ENCODE data around the gene SKA1.
A peak's percentile ranks its signal among the peaks of the same experiment; 100 is the strongest.

Gene SKA1, protein sequence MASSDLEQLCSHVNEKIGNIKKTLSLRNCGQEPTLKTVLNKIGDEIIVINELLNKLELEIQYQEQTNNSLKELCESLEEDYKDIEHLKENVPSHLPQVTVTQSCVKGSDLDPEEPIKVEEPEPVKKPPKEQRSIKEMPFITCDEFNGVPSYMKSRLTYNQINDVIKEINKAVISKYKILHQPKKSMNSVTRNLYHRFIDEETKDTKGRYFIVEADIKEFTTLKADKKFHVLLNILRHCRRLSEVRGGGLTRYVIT

DNA sequence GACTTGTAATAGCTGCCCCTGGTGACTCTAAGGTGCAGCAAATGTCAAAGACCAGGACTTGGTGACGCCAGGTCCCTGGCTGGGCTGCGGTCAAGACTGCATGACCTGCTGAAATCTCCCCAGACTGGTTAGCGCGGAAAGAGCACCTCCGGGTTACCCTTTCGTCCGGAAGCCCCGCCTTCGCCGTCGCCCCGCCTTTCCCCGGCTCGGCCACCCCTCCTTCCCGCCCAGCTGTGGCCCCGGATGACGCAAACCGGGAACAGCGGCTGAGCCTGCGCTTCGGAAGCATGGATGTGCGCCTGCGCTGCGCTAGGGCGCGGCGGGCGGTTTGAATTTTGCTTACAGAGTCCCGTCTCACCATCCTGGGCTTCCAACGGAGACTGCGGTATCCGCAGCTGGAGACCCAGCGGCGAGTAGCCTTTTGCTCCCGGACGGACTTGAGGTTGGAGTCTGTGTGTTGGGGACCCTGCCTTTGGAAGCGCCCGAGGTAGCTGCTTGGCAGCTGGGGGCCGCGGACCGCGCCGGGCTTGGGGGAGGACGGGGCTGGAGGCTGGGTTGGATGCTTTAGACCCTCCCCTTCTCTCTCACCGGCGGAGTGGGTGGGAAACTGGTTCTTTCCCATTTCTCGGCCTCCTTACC lies at the start of gene SKA1:
Gene SKA1 (plus strand): TSS at position 294 of the 639 bp plus-strand sequence. CDS start 785 bp downstream, outside the sequence.
- peak; percentile 91 for DNase-seq

DNA sequence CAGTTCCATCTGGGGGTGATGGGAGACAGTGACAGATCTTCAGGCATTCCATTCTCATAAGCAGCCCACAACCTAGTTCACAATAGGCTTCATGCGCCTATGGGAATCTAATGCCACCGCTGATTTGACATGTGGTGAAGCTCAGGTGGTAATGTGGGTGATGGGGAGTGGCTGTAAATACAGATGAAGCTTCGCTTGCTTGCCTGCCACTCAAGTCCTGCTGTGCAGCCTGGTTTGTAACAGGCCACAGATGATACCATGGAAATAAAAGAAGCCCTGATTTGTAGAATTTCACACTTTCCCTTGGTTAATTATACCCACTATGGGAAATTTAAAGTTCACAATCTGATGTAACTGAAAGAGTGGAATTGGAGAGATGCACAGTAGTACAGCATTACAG lies 46.9 kb upstream of the SKA1 start:
- DNase-seq = no peak

DNA sequence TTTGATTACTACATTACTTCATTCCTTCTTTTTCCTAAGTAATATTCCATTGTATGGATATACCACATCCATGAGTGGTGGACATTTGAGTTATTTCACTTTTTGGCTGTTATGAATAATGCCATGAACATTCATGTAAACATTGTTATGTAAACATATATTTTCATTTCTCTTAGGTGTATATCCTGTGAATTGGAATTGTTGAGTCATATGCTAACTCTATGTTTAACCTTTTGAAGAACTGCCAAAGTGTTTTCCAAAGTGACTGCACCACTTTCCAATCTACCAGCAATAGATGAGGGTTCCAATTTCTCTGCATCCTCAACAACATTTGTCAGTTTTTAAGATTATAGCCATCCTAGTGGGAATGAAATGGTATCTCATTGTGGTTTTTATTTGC lies 44.7 kb upstream of the SKA1 start:
- DNase-seq = no peak

DNA sequence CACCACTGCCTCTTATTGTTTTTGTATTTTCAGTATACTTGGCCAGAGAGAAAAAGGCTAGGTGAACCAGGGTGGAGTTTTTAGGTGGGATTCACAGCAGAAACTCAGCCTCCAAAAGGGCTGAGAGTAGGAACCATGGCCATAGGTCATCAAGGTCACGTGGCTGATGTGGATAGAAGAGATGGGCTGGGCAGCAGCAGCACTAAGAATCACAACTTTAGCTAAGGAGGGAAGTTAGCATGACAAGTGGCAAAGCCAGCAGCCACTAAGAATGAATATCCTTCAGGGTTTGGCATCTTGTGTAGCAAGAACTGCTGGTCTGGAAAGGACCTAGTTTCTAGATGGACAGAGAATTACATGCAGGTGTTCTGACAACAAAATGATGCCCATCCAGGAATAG lies 43.2 kb upstream of the SKA1 start:
- DNase-seq = no peak

DNA sequence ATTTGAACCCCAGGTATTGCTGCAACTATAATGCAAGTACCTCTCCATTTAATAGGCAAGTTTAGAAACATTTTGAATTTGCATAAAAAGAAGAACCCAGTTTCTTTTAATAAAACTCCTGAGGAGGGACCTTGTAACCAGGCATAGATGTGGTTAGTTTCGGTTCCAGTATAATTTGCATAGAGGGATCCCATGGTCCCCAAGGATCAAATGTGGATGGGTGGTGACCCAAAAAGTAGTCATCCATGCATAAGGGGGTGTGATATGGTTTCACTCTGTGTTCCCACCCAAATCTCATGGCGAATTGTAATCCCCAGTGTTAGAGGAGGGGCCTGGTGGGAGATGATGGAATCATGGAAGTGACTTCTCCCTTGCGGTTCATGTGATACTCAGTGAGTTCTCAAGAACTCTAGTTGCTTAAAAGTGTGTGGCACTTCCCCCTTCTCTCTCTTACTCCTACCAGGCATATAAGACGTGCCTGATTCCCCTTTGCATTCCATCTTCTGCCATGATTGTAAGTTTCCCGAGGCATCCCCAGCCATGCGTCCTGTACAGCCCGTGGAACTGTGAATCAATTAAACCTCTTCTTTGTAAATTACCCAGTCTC lies 40.2 kb upstream of the SKA1 start:
- DNase-seq = no peak

DNA sequence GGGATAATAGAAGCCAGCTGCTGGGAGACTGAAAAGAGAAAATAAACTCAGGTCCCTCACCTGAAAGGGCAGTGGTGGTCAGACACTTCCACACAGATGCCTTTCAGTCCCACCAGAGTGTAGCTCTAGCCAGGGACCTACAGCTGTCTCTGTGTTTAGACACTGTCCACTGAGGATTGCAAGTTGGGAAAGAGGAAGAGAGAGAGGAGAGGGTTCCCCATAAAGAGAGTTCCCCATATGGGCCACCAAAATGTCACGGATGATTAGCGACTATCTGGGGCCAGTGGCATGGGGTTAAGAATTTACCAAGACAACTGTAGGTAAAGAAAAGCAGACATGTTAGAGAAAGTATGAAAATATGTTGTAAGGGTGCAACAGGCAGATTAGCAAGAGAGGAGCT lies 36.7 kb upstream of the SKA1 start:
- DNase-seq = no peak

DNA sequence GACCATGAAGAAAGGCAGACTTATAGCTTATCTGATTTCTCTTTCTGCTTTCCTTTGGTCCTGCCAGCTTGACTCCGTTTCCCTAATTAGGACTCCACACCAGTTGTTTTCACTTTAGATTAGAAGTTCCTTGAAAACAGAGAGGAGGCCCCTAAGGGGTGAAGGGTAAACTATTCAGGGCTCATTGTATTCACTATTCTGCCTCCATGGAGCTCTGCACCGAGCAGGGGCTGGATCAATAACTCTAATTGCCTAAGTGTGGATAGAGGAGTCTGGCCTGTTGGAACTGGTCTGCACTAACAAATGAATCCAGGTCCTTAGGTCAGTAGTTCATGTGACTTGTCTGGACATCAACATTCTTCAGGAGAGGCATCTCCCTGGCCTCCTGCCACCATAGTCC lies 36.1 kb upstream of the SKA1 start:
- no peak for DNase-seq

DNA sequence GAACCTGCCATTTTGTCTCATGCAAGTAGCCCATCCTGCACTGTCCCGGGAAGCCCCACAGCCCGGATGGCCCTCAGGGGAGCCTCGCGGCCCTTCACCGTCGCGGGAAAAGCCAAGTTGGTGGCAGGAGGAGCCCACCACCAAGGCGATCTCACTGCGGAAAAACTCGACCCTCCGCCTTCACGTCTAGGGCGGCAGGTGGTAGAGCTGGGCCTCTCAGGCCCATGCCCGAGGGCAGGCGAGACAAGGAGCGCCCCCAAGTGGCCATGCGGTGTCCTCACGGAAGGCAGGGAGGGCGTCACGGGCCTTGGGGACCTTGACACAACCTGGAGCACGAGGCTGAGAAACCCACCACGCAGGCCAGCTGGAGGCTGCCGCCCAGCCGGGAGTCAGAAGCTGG lies 34.8 kb upstream of the SKA1 start:
- DNase-seq = no peak

DNA sequence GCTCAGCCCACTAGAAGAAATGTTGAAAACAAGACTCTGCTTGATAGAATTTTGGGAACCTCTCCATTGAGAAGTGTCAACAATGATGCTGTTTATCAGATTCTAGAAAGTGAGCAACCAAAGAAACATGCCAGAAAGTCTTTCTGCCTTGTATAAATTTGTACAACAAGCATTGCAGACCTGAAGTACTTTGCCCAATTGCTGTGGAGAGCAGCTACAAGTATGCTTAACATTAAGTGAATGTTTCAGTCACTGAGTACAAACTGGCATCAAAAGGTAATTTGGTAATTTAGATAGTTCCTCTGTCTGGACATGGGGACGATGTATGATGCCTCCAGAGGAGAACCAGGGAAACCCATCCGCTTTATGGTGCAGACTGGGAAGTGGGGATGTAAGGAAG lies 33.4 kb upstream of the SKA1 start:
- DNase-seq = no peak

DNA sequence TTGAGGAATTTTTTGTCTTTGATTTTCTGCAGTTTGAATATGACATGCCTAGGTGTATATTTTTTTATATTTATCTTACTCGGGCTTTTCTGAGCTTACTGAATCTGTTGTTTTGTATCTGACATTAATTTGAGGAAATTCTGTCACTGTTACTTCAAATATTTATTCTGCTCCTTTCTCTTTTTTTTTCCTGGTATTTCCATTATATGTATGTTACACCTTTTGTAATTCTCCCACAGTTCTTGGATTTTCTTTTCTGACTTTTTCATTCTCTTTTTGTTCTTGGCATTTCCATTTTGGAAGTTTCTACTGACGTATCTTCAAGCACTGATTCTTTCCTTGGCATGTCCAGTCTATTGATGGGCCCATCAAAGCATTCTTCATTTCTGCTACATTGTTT lies 24.1 kb upstream of the SKA1 start:
- no peak for DNase-seq

DNA sequence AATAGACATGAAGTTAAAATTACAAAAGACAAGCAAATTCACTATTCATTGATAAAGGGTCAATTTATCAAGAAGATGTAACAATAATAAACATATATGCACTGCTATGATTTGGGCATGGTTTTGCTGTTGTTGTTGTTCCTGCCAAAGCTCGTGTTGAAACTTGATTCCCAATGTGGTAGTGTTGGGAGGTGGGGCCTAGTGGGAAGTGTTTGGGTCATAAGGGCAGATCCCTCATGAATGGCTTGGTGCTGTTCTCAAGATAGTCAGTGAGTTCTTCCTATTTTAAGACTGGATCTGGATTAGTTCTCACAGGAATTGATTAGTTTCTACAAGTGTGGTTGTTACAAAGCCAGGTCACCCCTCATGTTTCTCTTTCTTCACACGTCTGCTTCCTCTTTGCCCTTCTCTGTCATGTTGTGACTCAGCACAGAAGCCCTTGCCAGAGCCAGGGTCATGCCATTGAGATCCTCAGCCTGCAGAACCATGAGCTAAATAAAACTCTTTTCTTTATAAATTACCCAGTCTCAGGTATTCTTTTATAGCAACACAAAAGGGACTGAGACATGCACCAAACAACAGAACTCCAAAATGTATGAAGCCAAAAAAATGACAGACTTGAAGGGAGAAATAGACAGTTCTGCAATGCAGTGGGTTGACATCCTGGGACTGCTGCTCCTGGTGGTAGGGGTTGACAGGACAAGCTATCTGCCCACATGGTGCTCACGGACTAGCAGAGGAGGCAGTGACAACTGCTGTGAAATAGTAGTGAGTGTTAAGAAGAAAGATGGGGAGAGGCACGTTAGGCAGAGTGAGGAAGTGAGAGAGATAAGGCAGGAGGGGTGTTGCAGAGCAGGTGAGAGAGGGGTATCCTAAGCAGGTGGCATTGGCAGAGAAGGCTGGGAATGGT lies 18.6 kb upstream of the SKA1 start:
- no peak for DNase-seq

DNA sequence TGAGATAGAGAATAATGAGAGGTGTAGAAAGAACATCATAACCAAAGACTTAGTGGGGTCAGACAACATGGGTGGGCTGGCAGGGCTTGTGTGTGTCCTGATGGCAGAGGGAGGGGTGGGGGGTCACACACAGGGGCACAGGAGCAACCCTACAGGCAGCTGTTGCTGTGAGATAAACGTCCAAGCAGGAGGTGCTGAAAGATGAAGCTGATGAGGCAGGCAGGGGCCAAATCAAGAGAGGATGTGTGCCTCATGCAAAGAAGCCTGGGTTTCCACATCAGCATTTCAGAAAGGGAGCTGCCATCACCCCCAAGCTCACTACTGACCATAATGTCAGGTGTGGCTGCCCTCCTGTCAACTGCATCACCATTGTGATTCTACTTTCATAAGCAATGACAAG lies 16.0 kb upstream of the SKA1 start:
- DNase-seq = no peak

DNA sequence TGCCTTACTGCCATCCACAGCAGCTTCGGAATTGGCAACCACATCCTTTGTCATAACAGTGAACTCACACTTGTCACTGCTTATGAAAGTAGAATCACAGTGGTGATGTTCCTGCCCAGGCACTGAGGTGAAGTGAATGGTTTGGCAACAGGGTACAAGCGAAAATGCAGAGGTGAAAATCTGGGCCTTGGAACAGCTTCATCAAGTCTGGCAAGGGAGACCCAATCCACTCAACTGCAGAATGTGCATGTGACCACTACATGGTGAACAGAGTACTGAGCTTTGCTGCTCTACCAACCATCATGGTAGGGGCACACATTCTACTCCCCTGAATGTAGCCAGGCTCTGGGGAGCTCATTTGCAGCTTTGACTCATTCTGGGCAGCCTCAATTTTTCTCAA lies 15.0 kb upstream of the SKA1 start:
- DNase-seq = no peak

DNA sequence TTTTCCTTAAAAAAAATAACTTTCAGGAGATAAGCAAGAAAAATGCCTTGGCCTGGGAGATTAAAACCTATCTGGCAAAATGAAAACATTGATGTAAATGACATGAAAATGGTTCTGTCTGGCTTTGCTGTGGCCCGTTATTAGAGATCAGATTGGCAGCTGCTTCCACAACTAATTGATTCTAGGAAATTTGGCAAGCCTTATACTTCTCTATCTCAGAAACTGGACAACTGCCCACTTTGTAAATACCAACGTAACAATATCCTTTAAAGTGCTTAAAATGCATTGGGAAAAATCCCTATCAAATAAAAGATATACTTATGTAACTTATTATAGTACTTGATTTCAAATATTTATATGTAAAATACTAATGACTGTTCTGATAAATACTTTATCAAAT lies 14.2 kb upstream of the SKA1 start:
- no peak for DNase-seq

DNA sequence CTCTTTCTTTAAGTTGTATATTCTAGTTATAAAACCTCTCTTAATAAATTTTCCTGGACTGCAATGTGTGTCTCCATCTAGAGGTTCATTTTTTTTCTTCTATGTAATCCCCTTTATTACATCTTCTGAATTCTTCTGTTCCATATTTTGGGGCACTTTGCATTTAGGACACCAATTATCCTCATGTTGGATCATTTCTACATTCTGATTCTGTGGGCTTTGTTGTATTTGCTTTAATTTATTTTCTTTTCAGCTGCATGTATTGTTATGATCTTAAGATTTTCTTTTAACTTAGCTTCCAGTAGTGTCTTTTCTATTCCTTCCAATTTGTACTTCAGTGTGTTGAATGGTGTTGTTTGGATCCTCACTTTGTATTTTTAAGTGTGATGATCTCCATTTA lies 5.2 kb upstream of the SKA1 start:
- no peak for DNase-seq

DNA sequence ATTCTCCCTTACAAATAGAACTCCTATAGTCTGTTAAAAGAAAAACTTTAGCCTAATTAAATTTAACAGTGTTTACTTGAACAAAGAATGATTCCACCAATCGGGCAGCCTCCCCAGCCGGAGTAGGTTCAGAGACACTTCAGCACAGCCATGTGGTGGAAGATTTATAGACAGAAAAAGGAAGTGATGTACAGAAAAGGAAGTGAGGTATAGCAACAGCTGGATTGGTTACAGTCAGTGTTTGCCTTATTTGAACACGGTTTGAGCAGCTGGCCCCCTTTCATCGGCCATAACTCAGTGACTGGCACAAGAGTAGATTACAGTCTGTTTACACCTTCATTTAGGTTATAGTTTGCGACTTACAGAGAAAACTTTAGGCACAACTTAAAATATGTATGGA lies 2.1 kb upstream of the SKA1 start:
- no peak for DNase-seq

DNA sequence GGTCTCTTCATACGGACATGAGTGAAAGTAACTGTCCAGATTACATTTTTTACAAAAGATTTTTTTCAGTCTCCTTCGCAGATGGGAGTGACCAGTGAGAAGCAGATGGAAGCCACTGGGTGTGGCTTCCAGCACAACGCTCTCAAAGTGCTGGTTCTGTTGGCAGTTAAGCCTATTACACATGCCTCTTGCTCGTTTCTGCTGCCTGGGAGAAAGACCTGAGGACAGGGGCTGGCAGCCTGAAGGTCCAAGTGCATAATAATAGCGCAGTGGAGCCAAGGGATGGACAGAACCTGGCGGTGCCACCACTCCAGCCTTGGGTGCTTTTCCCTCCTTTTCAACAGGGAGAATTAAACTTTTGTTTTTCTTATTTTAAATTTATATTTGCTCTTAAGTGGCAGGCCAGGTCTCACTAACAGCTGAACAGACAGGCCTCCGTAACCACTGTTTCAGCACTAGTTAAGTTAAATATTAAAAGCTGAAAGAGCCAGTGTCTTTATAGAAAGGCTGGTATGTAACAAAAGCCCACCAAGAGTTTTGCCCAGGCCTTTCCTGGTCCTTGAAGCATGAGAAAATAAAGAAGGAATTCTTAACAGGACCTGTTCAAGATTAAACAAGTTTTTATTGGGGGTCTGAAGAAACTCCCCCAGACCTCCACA lies 1.2 kb upstream of the SKA1 start:
- no peak for DNase-seq

DNA sequence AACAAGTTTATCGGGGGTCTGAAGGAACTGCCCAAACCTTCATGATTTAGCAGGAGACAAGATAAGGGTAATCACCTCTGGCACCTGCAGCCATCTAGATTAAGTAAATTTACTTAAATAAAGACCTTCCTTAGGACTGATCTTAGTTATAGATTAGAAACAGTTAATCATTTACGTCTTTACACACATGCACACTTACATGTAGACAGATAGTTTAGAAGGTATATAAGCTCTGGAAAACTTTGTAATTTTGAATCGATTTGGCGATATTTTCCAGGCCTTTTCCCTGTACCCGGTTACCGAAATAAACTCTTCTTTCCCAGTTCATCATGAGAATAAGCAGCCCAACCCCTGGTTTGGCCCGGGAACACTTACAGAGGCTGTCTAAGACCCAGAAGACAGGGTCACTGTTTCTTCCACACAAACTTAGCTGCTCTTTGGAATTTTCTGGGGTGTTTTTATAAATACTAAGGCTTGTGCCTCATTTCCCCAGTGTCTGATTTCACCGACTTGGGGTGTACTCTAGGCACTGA lies 560 bp upstream of the SKA1 start:
- no peak for DNase-seq

DNA sequence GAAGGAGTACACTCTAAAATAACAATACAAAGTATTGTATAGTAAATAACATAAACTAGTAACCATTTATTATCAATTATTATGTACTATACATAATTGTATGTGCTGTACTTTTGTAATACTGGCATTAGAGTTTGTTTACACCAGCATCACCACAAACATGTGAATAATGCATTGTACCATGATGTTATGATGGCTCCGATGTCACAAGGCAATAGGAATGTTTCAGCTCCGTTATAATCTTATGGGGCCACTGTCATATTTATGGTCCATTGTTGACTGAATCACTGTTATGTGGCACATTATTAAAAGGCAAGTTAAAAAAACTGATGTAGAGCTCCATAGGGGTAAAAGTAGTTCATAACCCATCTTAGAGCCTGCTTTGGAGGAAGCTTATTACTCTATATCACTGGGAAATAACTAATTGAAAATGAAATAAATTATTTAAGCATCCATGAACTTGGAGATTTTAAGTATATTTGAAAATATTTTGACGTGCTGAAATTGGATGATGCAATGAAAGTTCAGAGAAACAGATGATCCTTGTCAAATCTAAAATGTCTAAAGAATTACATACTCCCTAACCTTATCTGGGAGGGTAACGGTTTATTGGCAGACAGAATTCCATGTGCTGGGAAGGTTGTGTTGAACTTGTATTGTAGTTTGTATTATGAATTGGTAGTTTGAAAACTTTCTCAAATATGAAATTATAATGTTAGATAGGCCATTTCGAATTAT lies 2.4 kb downstream of the SKA1 start:
- no peak for DNase-seq

DNA sequence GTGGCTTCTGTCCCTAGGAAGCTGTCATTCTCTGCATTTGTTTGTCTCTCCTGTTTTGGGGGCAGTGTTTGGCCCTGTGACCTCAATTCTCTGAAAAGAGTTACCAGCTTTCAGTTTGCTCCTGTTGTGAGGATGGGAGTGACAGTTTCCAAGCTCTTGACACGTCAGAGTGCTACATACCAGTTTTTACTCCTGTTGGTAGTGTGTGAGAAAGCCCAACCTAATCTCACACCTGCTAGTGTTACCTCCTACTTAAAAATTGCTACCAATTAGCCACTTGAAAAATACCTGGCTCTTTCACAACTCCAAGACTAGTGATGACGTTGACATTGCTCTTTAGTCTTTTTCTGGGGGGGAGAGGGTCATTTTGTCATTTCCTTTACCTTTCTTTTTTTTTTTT lies 14.1 kb downstream of the SKA1 start:
- DNase-seq = no peak

DNA sequence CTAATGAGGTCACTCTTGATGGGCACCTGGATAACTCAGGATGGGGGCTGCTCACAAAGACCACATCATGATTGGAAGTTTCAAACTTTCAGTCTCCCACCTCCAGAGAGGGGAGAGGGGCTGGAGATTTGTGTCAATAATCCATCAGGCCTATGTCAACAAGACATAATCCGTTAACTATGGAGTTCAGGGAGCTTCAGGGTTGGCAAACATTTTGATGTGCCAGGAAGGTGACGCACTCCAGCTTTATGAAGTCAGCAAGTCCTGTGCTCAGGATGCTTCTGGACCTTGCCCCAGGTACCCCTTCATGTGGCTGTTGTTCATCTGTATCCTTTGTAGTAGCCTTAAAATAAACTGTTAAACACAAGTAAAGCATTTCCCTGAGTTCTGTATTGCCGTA lies 19.0 kb downstream of the SKA1 start:
- DNase-seq = no peak

DNA sequence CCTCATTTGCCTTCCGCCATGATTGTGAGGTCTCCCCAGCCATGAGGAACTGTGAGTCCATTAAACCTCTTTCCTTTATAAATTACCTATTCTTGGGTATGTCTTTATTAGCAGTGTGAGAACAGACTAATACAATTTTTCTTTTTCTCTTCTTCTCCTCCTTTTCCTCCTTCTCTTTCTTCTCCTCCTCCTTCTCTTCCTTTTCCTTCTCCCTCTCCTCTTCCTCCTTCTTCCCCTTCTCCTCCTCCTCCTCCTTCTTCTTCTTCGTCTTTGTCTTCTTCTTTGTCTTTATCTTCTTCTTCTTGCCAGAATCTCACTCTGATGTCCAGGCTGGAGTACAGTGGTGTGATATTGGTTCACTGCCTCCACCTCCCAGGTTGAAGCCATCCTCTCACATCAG lies 20.2 kb downstream of the SKA1 start:
- no peak for DNase-seq

All from DMS153 (cell line).